PC-3 (cell line): ENCODE results near the gene TMEM60. TPM values are rescaled to one million over a fixed set of nuclear protein-coding genes. Genes with fewer than 3 reads are reported as not detected.

Source experiments
- ATAC-seq: fragments of 200-7000 bp; cut with Tn5 transposase; 2 replicates; pipeline ENCODE4 v1.9.1; 2020; ENCODE audit warnings: mild to moderate bottlenecking, moderate library complexity
- BruUV-seq: library from RNA; stranded (reverse); fragments of 400-500 nt; replicated peaks from 2 replicates; lab custom pipeline; 2021; lab: Mats Ljungman, UMichigan
- CTCF ChIA-PET: fragments of 300-600 bp; sonication (Branson Sonifier 250); formaldehyde crosslinking; loops from one replicate; lab custom pipeline; 2022; ENCODE audit warnings: antibody characterized with exemption; lab: Charles Lee
- POLR2A ChIA-PET: fragments of 300-600 bp; sonication (Branson Sonifier 250); formaldehyde crosslinking; loops from one replicate; lab custom pipeline; 2022; ENCODE audit warnings: antibody characterized with exemption; ENCODE audit not compliant: unreplicated experiment; lab: Charles Lee
- DNase-seq: peaks from one replicate; pipeline ENCODE4 v3.0.0-alpha.2; 2015
- H2AFZ ChIP-seq: fragments of 300-600 bp; sonication (generic); 2 replicates; pipeline ENCODE4 v1.6.0; 2016; ENCODE audit warnings: antibody characterized with exemption, low read length
- H3F3A ChIP-seq: fragments of 300-600 bp; sonication (generic); one replicate; pipeline ENCODE4 v1.6.0; 2017; ENCODE audit warnings: antibody characterized with exemption, low read length, control low read depth, mild to moderate bottlenecking; ENCODE audit not compliant: unreplicated experiment
- H3K27ac ChIP-seq: fragments of 300-600 bp; sonication (generic); 2 replicates; pipeline ENCODE4 v1.5.1; 2016; ENCODE audit warnings: mild to moderate bottlenecking, low read length
- H3K27me3 ChIP-seq: fragments of 300-600 bp; sonication (generic); 2 replicates; pipeline ENCODE4 v1.6.1; 2016; ENCODE audit warnings: low read length, mixed read lengths
- H3K36me3 ChIP-seq: fragments of 300-600 bp; sonication (generic); 2 replicates; pipeline ENCODE4 v1.6.1; 2016; ENCODE audit warnings: low read depth, mixed run types, low read length, mixed read lengths
- H3K4me1 ChIP-seq: fragments of 300-600 bp; sonication (generic); 2 replicates; pipeline ENCODE4 v1.5.1; 2016; ENCODE audit warnings: low read length; ENCODE audit not compliant: insufficient read depth
- H3K4me2 ChIP-seq: fragments of 300-600 bp; sonication (generic); 2 replicates; pipeline ENCODE4 v1.6.0; 2016; ENCODE audit warnings: low read length
- H3K4me3 ChIP-seq: fragments of 300-600 bp; sonication (generic); 2 replicates; pipeline ENCODE4 v1.5.1; 2016; ENCODE audit warnings: mild to moderate bottlenecking, low read length, mixed read lengths
- H3K79me2 ChIP-seq: fragments of 300-600 bp; sonication (generic); 2 replicates; pipeline ENCODE4 v1.6.1; 2017; ENCODE audit warnings: low read length, mixed read lengths
- H3K9ac ChIP-seq: fragments of 300-600 bp; sonication (generic); 2 replicates; pipeline ENCODE4 v1.6.0; 2016; ENCODE audit warnings: mild to moderate bottlenecking, low read length
- H3K9me2 ChIP-seq: fragments of 300-600 bp; sonication (generic); replicated peaks from 2 replicates; pipeline ENCODE4 v1.6.1; 2016; ENCODE audit warnings: mixed run types, low read length, mixed read lengths
- H3K9me3 ChIP-seq: fragments of 300-600 bp; sonication (generic); 2 replicates; pipeline ENCODE4 v1.6.1; 2016; ENCODE audit warnings: low read length, mixed read lengths
- H4K20me1 ChIP-seq: fragments of 300-600 bp; sonication (generic); 2 replicates; pipeline ENCODE4 v1.6.1; 2016; ENCODE audit warnings: low read length, mixed read lengths
- EZH2 ChIP-seq: fragments of 300-600 bp; sonication (generic); IDR thresholded peaks from one replicate; pipeline ENCODE4 v1.6.1; 2017; ENCODE audit warnings: antibody characterized with exemption, mild to moderate bottlenecking, low read length; ENCODE audit not compliant: unreplicated experiment
- EZH2phosphoT487 ChIP-seq: fragments of 300-600 bp; sonication (generic); IDR thresholded peaks from 2 replicates; pipeline ENCODE4 v1.6.1; 2018; ENCODE audit warnings: mild to moderate bottlenecking, antibody characterized with exemption, low read length, borderline replicate concordance
- intact Hi-C: fragments of 100-400 bp; cut with micrococcal nuclease; formaldehyde crosslinking; loops from 2 replicates; pipeline ENCODE4 v1.9.0; 2023
- total RNA-seq: library from RNA; depleted of rRNA; stranded (reverse); fragments of >200 nt; gene quantifications from 2 replicates; pipeline ENCODE4 v1.2.3, GENCODE V29; 2014
- TF ChIP-seq, protein P1 (sequence below): fragments of 300-600 bp; sonication (generic); conservative IDR thresholded peaks from 2 replicates; pipeline ENCODE4 v1.5.1; 2017; ENCODE audit warnings: antibody characterized with exemption, low read depth, mild to moderate bottlenecking, low read length

Gene TMEM60
- total RNA-seq, 1 experiment from 2014 or later: 8.1 TPM

DNA sequence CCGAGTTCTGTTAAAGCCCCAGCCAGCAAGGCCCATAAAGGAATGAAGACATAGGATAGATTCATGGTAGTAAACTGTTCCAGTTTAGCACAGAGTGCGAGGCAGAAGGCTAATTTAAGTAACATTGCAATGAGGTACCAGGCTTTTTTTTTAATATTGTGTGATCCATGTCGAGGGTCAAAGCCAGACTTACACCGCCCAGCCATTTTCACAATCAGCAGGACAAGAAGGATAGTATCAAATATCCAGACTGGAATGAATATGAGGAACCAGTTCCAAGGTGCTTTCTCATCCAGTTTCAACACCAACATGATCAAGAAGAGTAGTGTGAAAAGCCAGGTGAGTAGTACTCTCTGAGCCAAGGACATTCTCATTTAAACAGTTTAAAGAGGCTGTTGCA lies 4.2 kb downstream of the TMEM60 start:
- Histone ChIP-seq H3K9me3 (no peaks in the 10 kb centered on the region), H3K27ac (no peak overlapping the region), H3K9me2 (no peaks in the 10 kb centered on the region), H2AFZ (no peak overlapping the region), H3F3A (no peaks in the 10 kb centered on the region), H3K36me3 (no peaks in the 10 kb centered on the region), H3K4me1 (peaks cover 19% of the 10 kb centered on the region), H3K9ac (no peak overlapping the region), H4K20me1 (0 out of 2 replicates have a peak, but pooled peaks cover 4% of the 10 kb centered on the region), H3K27me3 (no peaks in the 10 kb centered on the region), H3K79me2 (peaks cover 34% of the 10 kb centered on the region), H3K4me2 (no peak overlapping the region), H3K4me3 (no peak overlapping the region)
- ChIA-PET POLR2A (no interaction called here), CTCF (no interaction called here)
- DNase-seq (no peak), ATAC-seq (no peak)
- BruUV-seq: no TSS peak
- intact Hi-C loops: no loop called here
- no peak for TF ChIP-seq EZH2phosphoT487

DNA sequence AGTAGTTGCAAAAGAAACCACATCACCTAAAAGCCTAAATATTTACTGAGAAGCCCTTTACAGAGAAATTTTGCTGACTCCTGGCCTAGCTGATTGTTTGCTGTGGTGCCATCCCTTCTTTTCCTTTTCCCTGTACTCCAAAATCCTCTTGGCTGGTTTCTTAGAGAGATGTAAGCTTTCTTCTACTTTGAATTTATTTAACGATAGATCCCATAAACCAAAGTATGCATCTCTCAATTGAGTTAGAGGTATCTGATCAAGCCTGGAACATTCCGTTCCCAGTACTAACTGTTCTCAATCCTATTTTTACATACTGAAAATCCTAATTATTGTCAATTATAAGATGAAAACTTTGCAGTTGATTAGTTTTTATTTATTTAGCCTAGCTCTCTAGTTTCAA lies 6.3 kb downstream of the TMEM60 start:
- ATAC-seq (no peak), DNase-seq (no peak)
- BruUV-seq: no TSS peak
- no peaks in the 10 kb centered on the region for H3F3A ChIP-seq
- H3K79me2 ChIP-seq: peaks cover 21% of the 10 kb centered on the region
- intact Hi-C loops: no loop called here
- H2AFZ ChIP-seq: no peak overlapping the region
- no peaks in the 10 kb centered on the region for H3K27me3 ChIP-seq
- H3K9ac ChIP-seq: no peak overlapping the region
- no peaks in the 10 kb centered on the region for H3K36me3 ChIP-seq
- 0 out of 2 replicates have a peak overlapping the region, but pooled peaks have one; percentile 11 for H3K4me2 ChIP-seq
- 0 out of 2 replicates have a peak, but pooled peaks cover 4% of the 10 kb centered on the region for H4K20me1 ChIP-seq
- POLR2A ChIA-PET: no interaction called here
- no peaks in the 10 kb centered on the region for H3K9me3 ChIP-seq
- peak overlapping the region; percentile 8; the same call in 1 of the 2 replicates for H3K27ac ChIP-seq
- TF ChIP-seq EZH2phosphoT487 (no peak), EZH2 (no peak)
- TF ChIP-seq, protein P1, sequence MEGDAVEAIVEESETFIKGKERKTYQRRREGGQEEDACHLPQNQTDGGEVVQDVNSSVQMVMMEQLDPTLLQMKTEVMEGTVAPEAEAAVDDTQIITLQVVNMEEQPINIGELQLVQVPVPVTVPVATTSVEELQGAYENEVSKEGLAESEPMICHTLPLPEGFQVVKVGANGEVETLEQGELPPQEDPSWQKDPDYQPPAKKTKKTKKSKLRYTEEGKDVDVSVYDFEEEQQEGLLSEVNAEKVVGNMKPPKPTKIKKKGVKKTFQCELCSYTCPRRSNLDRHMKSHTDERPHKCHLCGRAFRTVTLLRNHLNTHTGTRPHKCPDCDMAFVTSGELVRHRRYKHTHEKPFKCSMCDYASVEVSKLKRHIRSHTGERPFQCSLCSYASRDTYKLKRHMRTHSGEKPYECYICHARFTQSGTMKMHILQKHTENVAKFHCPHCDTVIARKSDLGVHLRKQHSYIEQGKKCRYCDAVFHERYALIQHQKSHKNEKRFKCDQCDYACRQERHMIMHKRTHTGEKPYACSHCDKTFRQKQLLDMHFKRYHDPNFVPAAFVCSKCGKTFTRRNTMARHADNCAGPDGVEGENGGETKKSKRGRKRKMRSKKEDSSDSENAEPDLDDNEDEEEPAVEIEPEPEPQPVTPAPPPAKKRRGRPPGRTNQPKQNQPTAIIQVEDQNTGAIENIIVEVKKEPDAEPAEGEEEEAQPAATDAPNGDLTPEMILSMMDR: no peak
- no peaks in the 10 kb centered on the region for H3K9me2 ChIP-seq
- H3K4me3 ChIP-seq: no peak overlapping the region
- peaks cover 16% of the 10 kb centered on the region for H3K4me1 ChIP-seq
- CTCF ChIA-PET: no interaction called here

DNA sequence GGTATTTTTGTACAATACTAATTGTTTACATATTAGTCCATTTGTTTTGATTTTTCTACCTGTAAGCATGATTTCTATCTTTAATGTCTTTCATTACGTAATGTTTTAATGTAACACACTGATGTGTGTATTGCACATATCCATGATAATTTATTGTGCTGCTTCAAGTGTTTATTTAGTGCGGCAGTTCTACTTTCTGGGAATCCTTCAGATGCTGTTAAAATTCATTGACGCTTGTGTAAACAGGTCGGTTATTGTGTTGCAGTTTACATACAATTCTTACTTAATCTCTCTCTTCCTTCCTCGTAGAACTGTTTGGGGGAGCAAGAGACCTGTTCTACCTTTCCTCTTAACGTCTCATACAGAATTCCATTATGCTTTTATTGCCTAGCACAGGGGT lies 6.9 kb downstream of the TMEM60 start:
- H3K9ac ChIP-seq: no peak overlapping the region
- H4K20me1 ChIP-seq: 0 out of 2 replicates have a peak, but pooled peaks cover 1% of the 10 kb centered on the region
- TF ChIP-seq, protein P1: no peak
- TF ChIP-seq EZH2 (no peak), EZH2phosphoT487 (no peak)
- H3K9me2 ChIP-seq: no peaks in the 10 kb centered on the region
- BruUV-seq: no TSS peak
- ChIA-PET POLR2A (no interaction called here), CTCF (no interaction called here)
- no peak overlapping the region; the same call in 1 of the 2 replicates for H2AFZ ChIP-seq
- DNase-seq: peak; percentile 32
- peaks cover 10% of the 10 kb centered on the region; the same call in 1 of the 2 replicates for H3K4me1 ChIP-seq
- H3F3A ChIP-seq: no peaks in the 10 kb centered on the region
- no peak overlapping the region for H3K4me3 ChIP-seq
- intact Hi-C loops: no loop called here
- no peaks in the 10 kb centered on the region for H3K36me3 ChIP-seq
- peak overlapping the region; percentile 11; the same call in 1 of the 2 replicates for H3K4me2 ChIP-seq
- ATAC-seq: peak; percentile 68
- no peaks in the 10 kb centered on the region for H3K27me3 ChIP-seq
- no peaks in the 10 kb centered on the region for H3K9me3 ChIP-seq
- peak overlapping the region; percentile 8; the same call in 1 of the 2 replicates for H3K27ac ChIP-seq
- peaks cover 14% of the 10 kb centered on the region for H3K79me2 ChIP-seq
